HEK293T (cell line): ENCODE data around the gene PDS5B.

Experiments used
- ARNT ChIP-seq: fragments of 450-650 bp; IDR thresholded peaks from 2 replicates; pipeline ENCODE4 v1.6.1; 2017; ENCODE audit warnings: mild to moderate bottlenecking
- ELF4 ChIP-seq: fragments of 450-650 bp; IDR thresholded peaks from 2 replicates; pipeline ENCODE4 v1.6.1; 2017; ENCODE audit warnings: antibody characterized with exemption
- NFRKB ChIP-seq: fragments of 450-650 bp; IDR thresholded peaks from 2 replicates; pipeline ENCODE4 v1.6.1; 2016; ENCODE audit warnings: mild to moderate bottlenecking, moderate library complexity

GRCh38 chr13:32759152-32759551, 172.9 kb downstream of the PDS5B start:
- no peak for TF ChIP-seq NFRKB
- TF ChIP-seq ELF4 = no peak
- TF ChIP-seq ARNT = no peak
